Osteocyte (in vitro differentiated cells): ENCODE data around the gene SND1. TPM values are rescaled to one million over a fixed set of nuclear protein-coding genes. Genes with fewer than 3 reads are reported as not detected.

Source experiments
- DNase-seq: peaks from one replicate; pipeline ENCODE4 v3.0.0; 2021; ENCODE audit warnings: mixed read lengths; ENCODE audit not compliant: unreplicated experiment; ENCODE audit errors: extremely low spot score
- H3K27ac Mint-ChIP-seq: one replicate; pipeline ENCODE4 v1.8.0; 2021; ENCODE audit warnings: mild to moderate bottlenecking, mixed read lengths; ENCODE audit not compliant: unreplicated experiment
- H3K27me3 Mint-ChIP-seq: one replicate; pipeline ENCODE4 v1.8.0; 2021; ENCODE audit warnings: mixed read lengths; ENCODE audit not compliant: unreplicated experiment
- H3K36me3 Mint-ChIP-seq: one replicate; pipeline ENCODE4 v1.8.0; 2021; ENCODE audit warnings: mixed read lengths; ENCODE audit not compliant: unreplicated experiment
- H3K4me1 Mint-ChIP-seq: one replicate; pipeline ENCODE4 v1.8.0; 2021; ENCODE audit warnings: mixed read lengths; ENCODE audit not compliant: unreplicated experiment
- H3K4me3 Mint-ChIP-seq: one replicate; pipeline ENCODE4 v1.8.0; 2021; ENCODE audit warnings: mild to moderate bottlenecking, moderate library complexity, mixed read lengths; ENCODE audit not compliant: unreplicated experiment
- H3K9me3 Mint-ChIP-seq: one replicate; pipeline ENCODE4 v1.8.0; 2021; ENCODE audit warnings: mixed read lengths; ENCODE audit not compliant: unreplicated experiment
- total RNA-seq: library from RNA; stranded (reverse); gene quantifications from 2 replicates; pipeline ENCODE4 v1.2.1, GENCODE V29; 2021
- TF ChIP-seq, protein P1 (sequence below): fragments of 200-600 bp; sonication (generic); IDR thresholded peaks from 2 replicates; pipeline ENCODE4 v1.5.0; 2021; ENCODE audit warnings: antibody characterized with exemption, mild to moderate bottlenecking, moderate library complexity

The SND1 gene
- total RNA-seq, 1 donor from 2014 or later: 229 TPM

DNA sequence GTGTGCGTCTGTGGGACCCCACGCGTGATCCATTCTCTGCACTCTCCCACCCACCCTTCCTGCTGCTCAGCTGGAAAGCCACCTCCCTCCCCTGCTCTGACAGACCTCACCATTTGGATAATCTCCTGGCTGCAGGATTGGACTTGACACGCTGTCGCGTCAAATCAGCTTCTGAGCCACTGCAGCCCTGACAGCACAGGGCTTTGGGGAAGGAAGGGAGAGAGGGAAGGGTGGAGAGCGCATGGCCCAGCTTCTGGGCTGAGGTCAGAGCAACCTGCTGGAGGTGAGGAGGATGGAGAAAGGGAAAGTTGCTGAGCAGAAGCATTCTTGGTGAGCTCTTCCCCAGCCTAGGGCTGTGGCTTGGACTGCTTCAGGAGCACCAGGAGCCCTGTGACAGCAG, 428.2 kb downstream of the SND1 start:
- Mint-ChIP-seq H3K4me1 (peaks cover 12% of the 10 kb centered on the region), H3K27ac (no peak overlapping the region), H3K9me3 (no peaks in the 10 kb centered on the region)

DNA sequence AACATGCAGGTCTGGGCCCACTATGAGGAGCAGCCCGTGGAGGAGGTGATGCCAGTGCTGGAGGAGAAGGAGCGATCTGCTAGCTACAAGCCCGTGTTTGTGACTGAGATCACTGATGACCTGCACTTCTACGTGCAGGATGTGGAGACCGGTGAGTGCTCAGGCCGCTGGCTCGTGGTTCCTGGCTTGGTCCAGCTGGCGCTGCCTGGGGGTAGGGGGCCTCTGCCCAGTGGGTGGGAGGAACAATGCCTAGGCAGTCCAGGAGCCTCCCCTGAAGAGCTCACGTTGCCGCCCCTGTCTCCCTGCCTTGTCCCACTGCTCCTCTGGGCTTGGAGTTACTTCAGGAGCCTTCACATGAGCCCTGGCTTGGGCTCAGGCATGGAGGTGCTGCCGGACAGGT, 429.4 kb downstream of the SND1 start:
- H3K4me3 Mint-ChIP-seq: no peak overlapping the region
- TF ChIP-seq, protein P1, sequence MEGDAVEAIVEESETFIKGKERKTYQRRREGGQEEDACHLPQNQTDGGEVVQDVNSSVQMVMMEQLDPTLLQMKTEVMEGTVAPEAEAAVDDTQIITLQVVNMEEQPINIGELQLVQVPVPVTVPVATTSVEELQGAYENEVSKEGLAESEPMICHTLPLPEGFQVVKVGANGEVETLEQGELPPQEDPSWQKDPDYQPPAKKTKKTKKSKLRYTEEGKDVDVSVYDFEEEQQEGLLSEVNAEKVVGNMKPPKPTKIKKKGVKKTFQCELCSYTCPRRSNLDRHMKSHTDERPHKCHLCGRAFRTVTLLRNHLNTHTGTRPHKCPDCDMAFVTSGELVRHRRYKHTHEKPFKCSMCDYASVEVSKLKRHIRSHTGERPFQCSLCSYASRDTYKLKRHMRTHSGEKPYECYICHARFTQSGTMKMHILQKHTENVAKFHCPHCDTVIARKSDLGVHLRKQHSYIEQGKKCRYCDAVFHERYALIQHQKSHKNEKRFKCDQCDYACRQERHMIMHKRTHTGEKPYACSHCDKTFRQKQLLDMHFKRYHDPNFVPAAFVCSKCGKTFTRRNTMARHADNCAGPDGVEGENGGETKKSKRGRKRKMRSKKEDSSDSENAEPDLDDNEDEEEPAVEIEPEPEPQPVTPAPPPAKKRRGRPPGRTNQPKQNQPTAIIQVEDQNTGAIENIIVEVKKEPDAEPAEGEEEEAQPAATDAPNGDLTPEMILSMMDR: no peak
- peaks cover 10% of the 10 kb centered on the region for H3K4me1 Mint-ChIP-seq
- H3K36me3 Mint-ChIP-seq: peaks cover 17% of the 10 kb centered on the region
- no peak for DNase-seq
- H3K27ac Mint-ChIP-seq: no peak overlapping the region
- H3K9me3 Mint-ChIP-seq: no peaks in the 10 kb centered on the region
- H3K27me3 Mint-ChIP-seq: no peaks in the 10 kb centered on the region

More for the DNA sequence above, 428.2 kb downstream of the SND1 start:
- peaks cover 15% of the 10 kb centered on the region for H3K36me3 Mint-ChIP-seq
- no peak for DNase-seq
- TF ChIP-seq, protein P1: no peak
- H3K27me3 Mint-ChIP-seq: no peaks in the 10 kb centered on the region
- no peak overlapping the region for H3K4me3 Mint-ChIP-seq

DNA sequence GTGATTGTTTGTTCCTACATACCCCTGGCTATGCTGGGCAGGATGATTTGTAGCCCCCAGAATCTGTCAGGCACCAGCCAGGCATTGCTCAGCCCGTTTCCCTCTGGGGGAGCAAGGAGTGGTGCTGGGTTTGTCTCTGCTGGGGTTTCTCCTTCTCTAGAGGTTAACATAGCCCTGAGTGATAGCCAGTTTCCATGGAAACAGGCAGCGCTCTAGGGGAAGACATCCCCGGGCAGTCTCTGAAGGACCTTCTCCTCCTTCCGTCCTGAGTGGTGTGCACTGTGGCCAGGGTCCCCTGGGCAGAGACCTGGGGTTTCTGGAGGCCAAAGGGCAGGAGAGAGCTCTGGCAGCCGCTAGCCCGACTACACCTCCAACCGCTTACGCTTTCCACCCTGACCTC, 429.8 kb downstream of the SND1 start:
- no peak for DNase-seq
- H3K36me3 Mint-ChIP-seq: peaks cover 17% of the 10 kb centered on the region
- peaks cover 5% of the 10 kb centered on the region for H3K4me1 Mint-ChIP-seq
- TF ChIP-seq, protein P1: no peak
- no peaks in the 10 kb centered on the region for H3K9me3 Mint-ChIP-seq
- no peak overlapping the region for H3K27ac Mint-ChIP-seq
- H3K4me3 Mint-ChIP-seq: no peak overlapping the region
- H3K27me3 Mint-ChIP-seq: no peaks in the 10 kb centered on the region

DNA sequence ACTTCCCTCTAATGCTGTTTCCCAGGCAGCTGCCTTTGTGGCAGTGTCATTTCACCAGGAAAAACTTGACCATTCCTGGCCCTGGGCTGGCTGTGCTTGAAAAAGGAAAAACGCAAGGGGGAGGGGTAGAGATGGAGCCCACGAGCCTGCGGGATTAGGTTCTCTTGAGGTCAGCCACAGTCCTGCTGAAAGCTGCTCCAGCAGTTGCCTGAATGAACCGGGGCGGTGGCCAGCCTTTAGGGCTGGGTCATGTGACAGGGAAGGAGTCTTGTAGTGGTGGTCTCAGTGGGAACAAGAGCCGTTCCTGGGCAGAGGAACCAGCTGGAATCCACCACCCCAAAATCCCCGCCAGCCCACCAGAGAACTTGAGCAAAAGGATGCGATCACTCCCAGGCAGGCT, 430.4 kb downstream of the SND1 start:
- Mint-ChIP-seq H3K27ac (no peak overlapping the region), H3K36me3 (peaks cover 19% of the 10 kb centered on the region), H3K4me1 (no peaks in the 10 kb centered on the region), H3K4me3 (no peak overlapping the region), H3K9me3 (no peaks in the 10 kb centered on the region), H3K27me3 (no peaks in the 10 kb centered on the region)
- DNase-seq: no peak
- TF ChIP-seq, protein P1: no peak

DNA sequence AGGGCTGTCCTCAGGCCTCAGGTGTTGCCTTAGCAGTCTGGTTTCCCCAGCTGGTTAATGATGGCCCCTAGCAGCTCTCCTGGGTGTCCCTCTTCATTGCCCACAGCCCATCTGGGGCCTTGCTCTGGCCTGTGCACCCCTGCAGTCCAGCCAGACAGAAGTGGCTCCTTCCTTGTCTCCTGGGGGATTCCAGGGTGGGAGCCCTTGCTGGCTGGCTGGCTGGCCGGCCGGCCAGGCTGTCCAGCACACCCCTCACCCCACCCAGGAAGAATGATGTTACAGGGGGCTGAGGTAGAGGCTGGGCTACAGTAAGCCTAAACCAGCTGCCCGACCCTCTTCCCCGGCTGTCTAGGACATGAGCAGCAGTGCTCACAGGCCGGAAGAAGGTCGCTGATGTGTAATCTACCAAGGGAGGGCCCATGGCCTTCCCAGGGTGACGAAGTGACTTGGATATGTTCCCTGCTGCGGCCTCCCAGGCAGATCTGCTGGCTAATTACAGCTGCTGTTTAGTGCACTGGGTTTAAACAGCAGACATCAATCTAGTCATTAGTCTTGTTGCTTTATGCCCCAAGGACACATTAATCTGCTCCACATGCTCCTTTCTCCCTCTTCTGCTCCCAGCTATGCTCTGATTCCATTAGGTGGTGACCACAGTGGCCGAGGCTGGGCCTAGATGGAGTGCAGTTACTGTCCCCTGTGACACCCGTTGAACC, 433.1 kb downstream of the SND1 start:
- Mint-ChIP-seq H3K27ac (no peak overlapping the region), H3K4me1 (no peaks in the 10 kb centered on the region), H3K27me3 (no peaks in the 10 kb centered on the region), H3K36me3 (peaks cover 24% of the 10 kb centered on the region), H3K4me3 (no peak overlapping the region), H3K9me3 (no peaks in the 10 kb centered on the region)
- DNase-seq: no peak
- TF ChIP-seq, protein P1: no peak
